ENCODE results near the gene C1orf116.

C1orf116 gene

GRCh38 chr1:207031016-207031415 lies 1.5 kb downstream of the C1orf116 start:
- DNase-seq (ENCODE audit: low read depth), result no peak
- no peak for TF ChIP-seq CTCF (conservative IDR thresholded peaks at IDR 0.05; ENCODE audit: control insufficient read depth, insufficient read depth, low read depth, low read length)
- no peak overlapping the region for H3K4me3 ChIP-seq (ENCODE audit: control insufficient read depth, low read depth, low read length)

GRCh38 chr1:207030522-207031009 lies 2.0 kb downstream of the C1orf116 start:
- no peak for TF ChIP-seq CTCF (conservative IDR thresholded peaks at IDR 0.05; ENCODE audit: control insufficient read depth, insufficient read depth, low read depth, low read length)
- no peak overlapping the region for H3K4me3 ChIP-seq (ENCODE audit: control insufficient read depth, low read depth, low read length)
- no peak for DNase-seq (ENCODE audit: low read depth)

GRCh38 chr1:207029701-207030521 lies 2.6 kb downstream of the C1orf116 start:
- DNase-seq (ENCODE audit: low read depth), result no peak
- no peak overlapping the region for H3K4me3 ChIP-seq (ENCODE audit: control insufficient read depth, low read depth, low read length)
- TF ChIP-seq CTCF (conservative IDR thresholded peaks at IDR 0.05; ENCODE audit: control insufficient read depth, insufficient read depth, low read depth, low read length), result no peak

- no peak for TF ChIP-seq CTCF (conservative IDR thresholded peaks at IDR 0.05; ENCODE audit: control insufficient read depth, insufficient read depth, low read depth, low read length)
- H3K4me3 ChIP-seq (ENCODE audit: control insufficient read depth, low read depth, low read length), result no peak overlapping the region
- DNase-seq (ENCODE audit: low read depth), result no peak
These were observed 3.5 kb downstream of the C1orf116 start for GRCh38 chr1:207028884-207029650.

- no peak for TF ChIP-seq CTCF (conservative IDR thresholded peaks at IDR 0.05; ENCODE audit: control insufficient read depth, insufficient read depth, low read depth, low read length)
- DNase-seq (ENCODE audit: low read depth), result no peak
- no peak overlapping the region for H3K4me3 ChIP-seq (ENCODE audit: control insufficient read depth, low read depth, low read length)
These were observed 4.6 kb downstream of the C1orf116 start for GRCh38 chr1:207027921-207028320.

GRCh38 chr1:207027206-207027777 lies 5.3 kb downstream of the C1orf116 start:
- TF ChIP-seq CTCF (conservative IDR thresholded peaks at IDR 0.05; ENCODE audit: control insufficient read depth, insufficient read depth, low read depth, low read length), result no peak
- H3K4me3 ChIP-seq (ENCODE audit: control insufficient read depth, low read depth, low read length), result no peak overlapping the region
- no peak for DNase-seq (ENCODE audit: low read depth)
